ENCODE data around the gene IDH2. TPM values are rescaled to one million over a fixed set of nuclear protein-coding genes. Genes with fewer than 3 reads are reported as not detected.

Gene IDH2
- total and polyA plus RNA-seq, 10 of the 15 experiments (the other 5 are each of a cell fraction or from before 2014, with no cell fraction given): 2.3 to 358 (median 242) TPM

GRCh38 chr15:90037961-90038631 is 64.2 kb downstream of the IDH2 start (continued):
- TF ChIP-seq, protein P1, sequence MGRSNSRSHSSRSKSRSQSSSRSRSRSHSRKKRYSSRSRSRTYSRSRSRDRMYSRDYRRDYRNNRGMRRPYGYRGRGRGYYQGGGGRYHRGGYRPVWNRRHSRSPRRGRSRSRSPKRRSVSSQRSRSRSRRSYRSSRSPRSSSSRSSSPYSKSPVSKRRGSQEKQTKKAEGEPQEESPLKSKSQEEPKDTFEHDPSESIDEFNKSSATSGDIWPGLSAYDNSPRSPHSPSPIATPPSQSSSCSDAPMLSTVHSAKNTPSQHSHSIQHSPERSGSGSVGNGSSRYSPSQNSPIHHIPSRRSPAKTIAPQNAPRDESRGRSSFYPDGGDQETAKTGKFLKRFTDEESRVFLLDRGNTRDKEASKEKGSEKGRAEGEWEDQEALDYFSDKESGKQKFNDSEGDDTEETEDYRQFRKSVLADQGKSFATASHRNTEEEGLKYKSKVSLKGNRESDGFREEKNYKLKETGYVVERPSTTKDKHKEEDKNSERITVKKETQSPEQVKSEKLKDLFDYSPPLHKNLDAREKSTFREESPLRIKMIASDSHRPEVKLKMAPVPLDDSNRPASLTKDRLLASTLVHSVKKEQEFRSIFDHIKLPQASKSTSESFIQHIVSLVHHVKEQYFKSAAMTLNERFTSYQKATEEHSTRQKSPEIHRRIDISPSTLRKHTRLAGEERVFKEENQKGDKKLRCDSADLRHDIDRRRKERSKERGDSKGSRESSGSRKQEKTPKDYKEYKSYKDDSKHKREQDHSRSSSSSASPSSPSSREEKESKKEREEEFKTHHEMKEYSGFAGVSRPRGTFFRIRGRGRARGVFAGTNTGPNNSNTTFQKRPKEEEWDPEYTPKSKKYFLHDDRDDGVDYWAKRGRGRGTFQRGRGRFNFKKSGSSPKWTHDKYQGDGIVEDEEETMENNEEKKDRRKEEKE (IDR thresholded peaks at IDR 0.05): no peak
- TF ChIP-seq CREB1 (IDR thresholded peaks at IDR 0.05; ENCODE audit: low read depth) (peak; percentile 97), EGR1 (IDR thresholded peaks at IDR 0.05; ENCODE audit: borderline replicate concordance in 1 of 2, low read depth in 2 of 2, low read length in 2 of 2) (no peak), RELA (IDR thresholded peaks at IDR 0.05; ENCODE audit: borderline replicate concordance, partially characterized antibody) (peak; percentile 94), ATF2 (IDR thresholded peaks at IDR 0.05; ENCODE audit: low read length) (peak; percentile 89), RAD21 (IDR thresholded peaks at IDR 0.05; ENCODE audit: insufficient read depth, low read depth, low read length) (no peak), ZBED1 (IDR thresholded peaks at IDR 0.05; ENCODE audit: borderline replicate concordance) (peak; percentile 56; the same call in 1 of the 2 replicates), CTCF (IDR thresholded peaks at IDR 0.05 in 2 of 3, conservative IDR thresholded peaks at IDR 0.05 in 1 of 3; ENCODE audit: control insufficient read depth in 2 of 3, extremely low read depth in 1 of 3, insufficient read depth in 1 of 3, low read depth in 3 of 3, low read length in 3 of 3) (no peak), TCF3 (IDR thresholded peaks at IDR 0.05; ENCODE audit: borderline replicate concordance, insufficient read depth, low read depth, low read length) (peak; percentile 80), EZH2 (IDR thresholded peaks at IDR 0.05; ENCODE audit: borderline replicate concordance, control insufficient read depth, low read depth, low read length) (no peak), NFIC (IDR thresholded peaks at IDR 0.05; ENCODE audit: low read depth, low read length) (peak; percentile 77; the same call in 1 of the 2 replicates), CBX3 (IDR thresholded peaks at IDR 0.05; ENCODE audit: borderline replicate concordance, low read depth) (no peak), MTA3 (IDR thresholded peaks at IDR 0.05; ENCODE audit: borderline replicate concordance, low read length) (peak; percentile 44; the same call in 1 of the 2 replicates), SPI1 (IDR thresholded peaks at IDR 0.05; ENCODE audit: borderline replicate concordance, insufficient read depth, low read depth, low read length) (peak; percentile 96), ETV6 (conservative IDR thresholded peaks at IDR 0.05 in 1 of 2, IDR thresholded peaks at IDR 0.05 in 1 of 2; ENCODE audit: borderline replicate concordance in 1 of 2, low read depth in 1 of 2) (peak in 1 of 2 experiments; percentile 43; a peak in 1 of 4 replicates), SIX5 (IDR thresholded peaks at IDR 0.05; ENCODE audit: low read depth, low read length, severe bottlenecking) (no peak), CHD2 (IDR thresholded peaks at IDR 0.05; ENCODE audit: borderline replicate concordance, low read depth, low read length) (peak; percentile 84; the same call in 1 of the 2 replicates), E4F1 (IDR thresholded peaks at IDR 0.05; ENCODE audit: borderline replicate concordance, partially characterized antibody) (peak; percentile 38), HCFC1 (IDR thresholded peaks at IDR 0.05; ENCODE audit: low read length) (0 out of 2 replicates have a peak, but pooled peaks have one; percentile 17)

All from GM12878 (cell line).